Subcutaneous adipose tissue (tissue), 4 donors: ENCODE measurements around the gene AMZ1. TPM values are rescaled to one million over a fixed set of nuclear protein-coding genes. Genes with fewer than 3 reads are reported as not detected.

ENCODE experiments used
- CTCF ChIP-seq: fragments of 450-650 bp; IDR thresholded peaks from one replicate; pipeline ENCODE4 v1.5.1; 2016; ENCODE audit warnings: low read depth, mild to moderate bottlenecking, control low read depth, antibody characterized with exemption, moderate library complexity
- total RNA-seq, 4 donors: library from RNA; depleted of rRNA; stranded (reverse); fragments of >200 nt; gene quantifications; one replicate each; pipeline ENCODE4 v1.1.0, GENCODE V29; 2016

The AMZ1 gene
- total RNA-seq, 4 donors from 2014 or later, result 0.19 to 0.68 (median 0.22) TPM; not detected in 1

- TF ChIP-seq CTCF, result no peak
These were observed 14.0 kb downstream of the AMZ1 start for GRCh38 chr7:2701832-2702593.

GRCh38 chr7:2702594-2702957 is 14.6 kb downstream of the AMZ1 start:
- TF ChIP-seq CTCF, result no peak

GRCh38 chr7:2705371-2706096 is 17.5 kb downstream of the AMZ1 start:
- no peak for TF ChIP-seq CTCF

GRCh38 chr7:2706685-2707126 is 18.7 kb downstream of the AMZ1 start:
- TF ChIP-seq CTCF, result no peak

GRCh38 chr7:2707481-2707880 is 19.5 kb downstream of the AMZ1 start:
- no peak for TF ChIP-seq CTCF

- no peak for TF ChIP-seq CTCF
These were observed 20.0 kb downstream of the AMZ1 start for GRCh38 chr7:2708041-2708440.

GRCh38 chr7:2708547-2709310 is 20.7 kb downstream of the AMZ1 start:
- TF ChIP-seq CTCF, result no peak
